Measurements from ENCODE around the gene B3GAT2. TPM values are rescaled to one million over a fixed set of nuclear protein-coding genes. Genes with fewer than 3 reads are reported as not detected.

The B3GAT2 gene
- total RNA-seq, 1 experiment from 2014 or later = 0.07 TPM

GRCh38 chr6:70903665-70904452 lies 53.0 kb downstream of the B3GAT2 start:
- no peak for DNase-seq (ENCODE audit: low spot score)
- in situ Hi-C loops (cut with HindIII; ENCODE audit: low sequenced_read_pairs) = no loop called here

- in situ Hi-C loops (cut with HindIII; ENCODE audit: low sequenced_read_pairs) = no loop called here
- DNase-seq (ENCODE audit: low spot score) = no peak
These were observed 55.5 kb downstream of the B3GAT2 start for GRCh38 chr6:70901324-70901723.

- in situ Hi-C loops (cut with HindIII; ENCODE audit: low sequenced_read_pairs) = no loop called here
- DNase-seq (ENCODE audit: low spot score) = no peak
These were observed 56.8 kb downstream of the B3GAT2 start for GRCh38 chr6:70900047-70900446.

GRCh38 chr6:70894001-70894400 lies 62.9 kb downstream of the B3GAT2 start:
- DNase-seq (ENCODE audit: low spot score) = peak; percentile 70
- in situ Hi-C loops (cut with HindIII; ENCODE audit: low sequenced_read_pairs) = loop anchor here (25.0 kb wide), 1 partner anchor 182 kb away; no protein-coding TSS in a partner anchor

GRCh38 chr6:70889270-70889669 lies 67.6 kb downstream of the B3GAT2 start:
- in situ Hi-C loops (cut with HindIII; ENCODE audit: low sequenced_read_pairs) = loop anchor here (25.0 kb wide), 1 partner anchor 177 kb away; no protein-coding TSS in a partner anchor
- no peak for DNase-seq (ENCODE audit: low spot score)

- in situ Hi-C loops (cut with HindIII; ENCODE audit: low sequenced_read_pairs) = loop anchor here (25.0 kb wide), 1 partner anchor 174 kb away; no protein-coding TSS in a partner anchor
These were observed 70.2 kb downstream of the B3GAT2 start for GRCh38 chr6:70886661-70887060.

GRCh38 chr6:70886071-70886470 lies 70.8 kb downstream of the B3GAT2 start:
- in situ Hi-C loops (cut with HindIII; ENCODE audit: low sequenced_read_pairs) = loop anchor here (25.0 kb wide), 1 partner anchor 174 kb away; no protein-coding TSS in a partner anchor
- DNase-seq (ENCODE audit: low spot score) = no peak

More at GRCh38 chr6:70886661-70887060, 70.2 kb downstream of the B3GAT2 start:
- DNase-seq (ENCODE audit: low spot score) = no peak

GRCh38 chr6:70884074-70884983 lies 72.5 kb downstream of the B3GAT2 start:
- in situ Hi-C loops (cut with HindIII; ENCODE audit: low sequenced_read_pairs) = loop anchor here (25.0 kb wide), 1 partner anchor 172 kb away; no protein-coding TSS in a partner anchor

GRCh38 chr6:70879496-70879895 lies 77.4 kb downstream of the B3GAT2 start:
- in situ Hi-C loops (cut with HindIII; ENCODE audit: low sequenced_read_pairs) = loop anchor here (25.0 kb wide), 1 partner anchor 167 kb away; no protein-coding TSS in a partner anchor
- DNase-seq (ENCODE audit: low spot score) = no peak

More at GRCh38 chr6:70884074-70884983, 72.5 kb downstream of the B3GAT2 start:
- peak; percentile 71 for DNase-seq (ENCODE audit: low spot score)

GRCh38 chr6:70874181-70874913 lies 82.5 kb downstream of the B3GAT2 start:
- in situ Hi-C loops (cut with HindIII; ENCODE audit: low sequenced_read_pairs) = no loop called here
- DNase-seq (ENCODE audit: low spot score) = no peak

GRCh38 chr6:70872469-70872868 lies 84.4 kb downstream of the B3GAT2 start:
- DNase-seq (ENCODE audit: low spot score) = no peak
- in situ Hi-C loops (cut with HindIII; ENCODE audit: low sequenced_read_pairs) = no loop called here

GRCh38 chr6:70864401-70864800 lies 92.5 kb downstream of the B3GAT2 start:
- in situ Hi-C loops (cut with HindIII; ENCODE audit: low sequenced_read_pairs) = no loop called here
- no peak for DNase-seq (ENCODE audit: low spot score)

GRCh38 chr6:70863343-70863742 lies 93.5 kb downstream of the B3GAT2 start:
- in situ Hi-C loops (cut with HindIII; ENCODE audit: low sequenced_read_pairs) = no loop called here
- no peak for DNase-seq (ENCODE audit: low spot score)

- in situ Hi-C loops (cut with HindIII; ENCODE audit: low sequenced_read_pairs) = no loop called here
- DNase-seq (ENCODE audit: low spot score) = no peak
These were observed 95.9 kb downstream of the B3GAT2 start for GRCh38 chr6:70860920-70861319.

GRCh38 chr6:70860045-70860444 lies 96.8 kb downstream of the B3GAT2 start:
- peak; percentile 79 for DNase-seq (ENCODE audit: low spot score)
- in situ Hi-C loops (cut with HindIII; ENCODE audit: low sequenced_read_pairs) = no loop called here

- no peak for DNase-seq (ENCODE audit: low spot score)
- in situ Hi-C loops (cut with HindIII; ENCODE audit: low sequenced_read_pairs) = no loop called here
These were observed 99.3 kb downstream of the B3GAT2 start for GRCh38 chr6:70857387-70858077.

- DNase-seq (ENCODE audit: low spot score) = no peak
- in situ Hi-C loops (cut with HindIII; ENCODE audit: low sequenced_read_pairs) = no loop called here
These were observed 104.1 kb downstream of the B3GAT2 start for GRCh38 chr6:70852667-70853246.
